DMS153 treated with DMSO at 0.1 percent for 48 hours (cell line): ENCODE results near the gene C1orf94.

ENCODE experiments used
- DNase-seq: peaks from one replicate; lab custom pipeline; 2025; ENCODE audit not compliant: unreplicated experiment; lab: John Stamatoyannopoulos, UW

C1orf94 gene

DNA sequence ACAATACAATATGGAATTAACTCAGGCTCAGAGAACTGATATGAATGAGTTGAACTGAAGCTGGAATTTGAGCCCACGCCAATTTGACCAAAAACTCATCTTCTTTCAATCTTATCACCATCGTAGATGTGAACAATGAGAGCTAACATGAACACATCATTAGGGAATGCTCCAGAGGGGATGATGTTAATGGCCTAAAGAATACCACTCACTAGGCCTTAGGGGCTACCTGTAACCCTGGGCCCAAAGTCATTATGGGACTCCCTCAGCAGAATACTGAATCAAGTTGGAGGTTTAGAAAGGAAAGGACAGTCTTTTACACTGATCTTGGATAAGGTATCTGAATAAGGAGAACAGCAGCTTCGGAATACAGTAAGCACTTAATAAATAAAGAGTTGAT is 73.6 kb downstream of the C1orf94 start:
- no peak for DNase-seq

DNA sequence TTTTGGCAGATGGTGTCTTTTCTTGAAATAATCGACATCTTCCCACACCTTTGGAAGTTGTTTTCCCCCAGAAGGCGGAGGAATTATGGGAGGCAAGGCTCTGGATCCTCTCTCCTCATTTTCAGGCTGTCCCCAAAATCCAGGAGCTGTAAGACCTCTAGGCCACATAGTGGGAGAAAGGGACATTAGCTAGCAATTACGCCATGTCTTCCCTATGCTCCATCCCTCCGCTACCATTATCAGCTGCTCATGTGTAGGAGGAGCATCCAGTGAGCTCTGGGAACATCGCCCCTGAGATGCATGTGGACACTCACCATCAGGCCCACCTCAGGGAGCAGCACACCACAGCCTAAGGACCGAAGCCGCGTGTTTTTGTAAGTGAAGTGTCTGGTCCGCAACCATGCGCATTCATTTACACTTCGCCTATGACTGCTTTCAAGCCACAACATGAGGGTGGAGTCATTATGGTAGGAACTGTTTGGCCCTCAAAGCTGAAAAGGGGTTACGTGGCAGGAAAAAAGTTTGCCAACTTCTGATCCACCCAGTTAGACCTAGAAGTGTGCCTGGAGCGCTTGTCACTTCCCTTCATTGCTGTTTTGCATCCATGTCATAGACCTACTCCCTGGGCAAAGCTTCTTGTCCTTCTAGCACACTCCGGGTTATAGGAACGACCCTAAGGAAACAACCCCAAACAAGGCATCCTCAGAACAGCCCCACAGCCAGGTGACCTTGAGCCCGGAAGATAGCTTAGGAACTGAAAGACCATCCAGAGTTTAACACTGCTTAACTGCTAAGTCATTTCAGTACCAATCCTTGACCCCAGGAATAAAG is 85.5 kb downstream of the C1orf94 start:
- DNase-seq: no peak

DNA sequence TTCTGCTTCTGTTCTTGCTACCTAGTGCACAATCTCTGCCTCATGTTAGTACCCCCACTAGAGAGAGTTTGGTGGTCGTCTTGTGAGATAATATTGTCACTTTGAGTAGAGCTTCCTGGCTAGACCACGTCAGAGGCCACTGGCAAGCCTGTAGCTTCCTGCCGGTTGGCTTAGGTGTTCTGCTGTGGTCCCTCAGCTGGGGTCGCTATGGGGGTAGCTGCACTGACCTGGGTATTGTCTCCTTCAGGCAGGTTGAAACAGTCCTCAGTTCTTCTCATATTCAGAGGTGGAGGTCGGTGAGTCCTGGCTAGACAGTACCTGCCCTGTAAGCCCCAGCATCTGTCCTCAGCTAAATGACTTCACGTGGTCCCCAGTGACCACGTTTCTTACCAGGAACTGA is 86.2 kb downstream of the C1orf94 start:
- DNase-seq: no peak

DNA sequence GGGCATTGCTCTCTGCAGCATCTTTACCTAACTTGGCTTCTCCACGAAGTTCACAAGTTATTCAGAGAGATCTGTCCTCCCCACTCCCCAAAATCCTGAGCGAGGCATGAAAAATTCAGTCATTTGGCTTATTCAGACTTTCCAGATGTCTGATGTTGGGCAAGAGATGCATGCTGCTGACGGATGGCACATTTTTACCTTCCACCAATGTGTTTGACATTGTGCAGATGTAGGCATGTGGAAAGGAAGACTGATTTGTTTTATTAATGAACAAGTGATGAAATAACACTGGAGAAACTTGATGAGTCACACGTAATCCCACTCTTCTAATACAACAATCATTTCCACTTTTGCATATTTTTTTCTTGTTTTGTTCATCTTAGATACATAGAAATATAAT is 86.7 kb downstream of the C1orf94 start:
- DNase-seq: no peak

GRCh38 chr1:34265396-34265795 is 88.7 kb downstream of the C1orf94 start:
- DNase-seq: no peak

DNA sequence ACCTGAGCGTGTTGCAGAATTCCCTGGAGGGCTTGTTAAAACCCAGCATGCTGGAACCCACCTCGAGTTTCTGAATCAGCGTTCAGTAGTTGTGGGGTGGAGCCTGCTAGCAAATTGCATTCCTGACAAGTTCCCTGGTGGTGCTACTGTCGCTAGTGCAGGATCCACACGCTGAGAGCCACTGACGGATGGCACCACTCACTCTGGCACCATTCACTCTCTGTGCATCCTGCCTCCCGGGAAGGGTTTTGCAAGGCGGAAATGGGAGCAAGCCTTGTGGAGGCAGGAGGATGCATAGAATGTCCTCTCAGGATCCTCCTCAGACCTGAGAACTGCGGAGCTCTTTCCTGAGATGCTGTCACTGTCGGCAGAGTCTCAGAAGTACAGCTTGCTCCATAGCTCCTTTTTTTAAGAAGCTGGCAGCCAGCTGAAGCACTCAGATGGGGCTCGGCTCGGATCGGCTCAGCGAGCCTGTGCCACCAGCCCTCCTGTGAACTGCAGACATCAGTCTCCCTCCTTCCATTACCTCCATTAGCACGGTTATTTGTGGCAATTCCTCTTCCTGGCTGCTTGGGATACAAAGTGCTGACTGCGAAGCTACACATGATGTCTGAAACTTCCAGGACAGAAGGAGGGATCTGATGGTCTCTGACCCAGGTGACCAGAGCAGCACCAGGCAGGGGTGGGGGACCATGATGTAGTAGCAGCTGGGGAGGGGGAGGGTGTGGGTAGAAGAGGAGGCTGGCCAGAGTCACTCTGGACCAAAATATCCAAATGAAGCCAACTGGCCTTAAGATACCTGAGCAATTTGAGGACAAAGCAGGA is 89.6 kb downstream of the C1orf94 start:
- DNase-seq: no peak

DNA sequence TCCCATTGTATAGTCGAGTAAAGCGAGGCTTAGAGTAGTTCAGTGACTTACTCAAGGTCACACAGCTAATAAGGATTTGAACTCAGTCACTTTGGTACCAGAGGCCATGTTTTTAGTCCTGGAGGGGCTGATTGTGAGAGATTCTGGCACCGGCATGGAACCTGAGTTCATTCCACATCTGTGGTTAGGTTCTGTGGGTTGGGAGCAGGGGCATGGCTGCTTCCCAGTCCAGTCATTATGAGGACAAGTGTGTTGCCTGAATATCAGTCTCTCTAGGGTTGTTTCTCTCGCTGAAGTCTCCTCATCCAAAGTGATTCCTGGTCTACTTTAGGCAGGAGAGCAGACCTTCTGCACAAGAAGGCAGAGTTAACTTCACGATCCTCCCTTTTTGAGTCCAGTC is 90.6 kb downstream of the C1orf94 start:
- DNase-seq: no peak

- no peak for DNase-seq
Measured at GRCh38 chr1:34268311-34268954, 91.7 kb downstream of the C1orf94 start.
